Posterior vena cava (tissue), 2 donors: ENCODE results near the gene INTS13. TPM values are rescaled to one million over a fixed set of nuclear protein-coding genes. Genes with fewer than 3 reads are reported as not detected.
"Not testable (repeated sequence)": the region's sequence is repeated elsewhere in the genome, so short reads cannot be mapped to it uniquely, and the experiment has no call there.

Experiments used
- DNase-seq: peaks from one replicate; pipeline ENCODE4 v3.0.0-alpha.2; 2020; ENCODE audit warnings: low spot score
- intact Hi-C, 2 donors: fragments of 100-400 bp; cut with DNase I; formaldehyde crosslinking; loops; one replicate each; pipeline versions ENCODE4 v1.14.1 to v1.14.2; 2022 to 2023
- total RNA-seq, 2 donors: library from RNA; stranded (reverse); fragmentation: NEBNext Ultra II Directional; extraction: Animal tissue kit (Norgen Biotek cat#: 25700); gene quantifications; one replicate each; pipeline ENCODE4 v1.2.1, GENCODE V29; 2021
- donor health status: DM: yes; HTN: yes; CAD: no.
- donor health status: DM: yes; HTN: yes; CAD: no.

Gene INTS13
- total RNA-seq, 2 donors from 2014 or later: 15.1 to 23.0 TPM

- intact Hi-C loops: loop anchor here in 1 of 2 donors (5.0 kb wide), 1 partner anchor 73 kb away; the partner anchor contains the start of gene TM7SF3
- DNase-seq: no peak
Measured at GRCh38 chr12:26939192-26939832, 1.5 kb upstream of the INTS13 start.

DNA sequence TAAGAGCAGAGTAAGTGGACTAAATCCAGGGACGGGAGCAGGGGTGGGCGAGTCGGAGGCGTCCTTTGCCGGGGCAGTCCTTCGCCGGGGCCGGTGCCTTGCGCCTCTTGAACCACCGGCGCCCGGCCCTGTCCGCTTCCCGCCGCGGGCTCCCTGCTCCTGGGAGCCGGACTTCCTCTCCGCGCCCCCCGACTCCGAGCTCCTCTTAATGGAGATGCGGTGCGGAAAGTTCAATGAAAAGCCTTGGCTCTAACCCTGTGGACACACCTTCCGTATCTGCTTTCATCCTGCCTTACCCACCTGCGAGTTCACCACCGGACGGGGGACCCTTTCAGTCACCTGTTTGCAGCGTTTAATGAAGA is 901 bp upstream of the INTS13 start:
- intact Hi-C loops: loop anchor here in 1 of 2 donors (5.0 kb wide), 1 partner anchor 74 kb away; the partner anchor contains the start of gene TM7SF3

GRCh38 chr12:26937443-26937862 is 328 bp downstream of the INTS13 start:
- DNase-seq: no peak
- intact Hi-C loops: loop anchor here in 1 of 2 donors (5.0 kb wide), 1 partner anchor 75 kb away; the partner anchor contains the start of gene TM7SF3

More for the DNA sequence above, 901 bp upstream of the INTS13 start:
- DNase-seq: no peak

DNA sequence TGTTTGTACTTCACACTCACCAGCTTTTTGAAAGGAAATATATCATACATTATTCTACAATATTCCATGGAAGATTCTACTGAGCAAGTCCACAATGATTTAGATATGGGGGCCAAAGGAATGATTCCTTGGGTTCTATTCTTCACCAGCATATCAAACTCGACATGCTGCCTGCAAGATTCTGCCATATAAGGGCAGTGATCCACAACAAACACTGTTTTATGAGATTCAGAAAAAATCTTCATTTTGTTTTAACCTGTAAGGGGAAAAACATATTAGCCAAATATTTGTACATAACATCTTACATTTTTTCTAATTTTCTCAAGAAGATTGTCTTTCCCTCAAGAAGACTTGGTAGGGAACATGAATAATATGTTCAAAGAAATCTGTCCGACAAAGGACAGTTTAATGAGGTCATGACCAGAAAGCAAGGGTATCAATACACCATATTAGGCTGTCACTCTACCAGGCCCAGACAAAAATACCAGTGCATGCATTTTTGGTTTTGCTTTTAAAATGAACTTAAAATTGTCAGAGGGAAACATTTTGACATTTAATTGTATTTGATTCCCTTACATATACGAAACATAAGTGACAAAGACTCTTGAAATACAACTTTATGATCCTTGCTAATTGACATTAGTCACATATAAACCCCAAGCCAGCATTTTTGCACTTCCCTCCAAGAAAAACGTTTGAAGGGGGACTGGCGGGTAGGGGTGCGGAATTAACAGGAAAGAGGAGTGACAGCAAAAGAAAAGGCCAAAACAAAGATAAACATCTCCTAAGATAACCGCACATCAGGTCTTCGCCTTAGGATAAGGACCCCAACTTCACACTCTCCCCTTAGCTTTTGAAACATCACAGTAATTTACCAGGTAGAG is 980 bp downstream of the INTS13 start:
- no peak for DNase-seq
- intact Hi-C loops: loop anchor here in 1 of 2 donors (5.0 kb wide), 1 partner anchor 76 kb away; the partner anchor contains the start of gene TM7SF3

DNA sequence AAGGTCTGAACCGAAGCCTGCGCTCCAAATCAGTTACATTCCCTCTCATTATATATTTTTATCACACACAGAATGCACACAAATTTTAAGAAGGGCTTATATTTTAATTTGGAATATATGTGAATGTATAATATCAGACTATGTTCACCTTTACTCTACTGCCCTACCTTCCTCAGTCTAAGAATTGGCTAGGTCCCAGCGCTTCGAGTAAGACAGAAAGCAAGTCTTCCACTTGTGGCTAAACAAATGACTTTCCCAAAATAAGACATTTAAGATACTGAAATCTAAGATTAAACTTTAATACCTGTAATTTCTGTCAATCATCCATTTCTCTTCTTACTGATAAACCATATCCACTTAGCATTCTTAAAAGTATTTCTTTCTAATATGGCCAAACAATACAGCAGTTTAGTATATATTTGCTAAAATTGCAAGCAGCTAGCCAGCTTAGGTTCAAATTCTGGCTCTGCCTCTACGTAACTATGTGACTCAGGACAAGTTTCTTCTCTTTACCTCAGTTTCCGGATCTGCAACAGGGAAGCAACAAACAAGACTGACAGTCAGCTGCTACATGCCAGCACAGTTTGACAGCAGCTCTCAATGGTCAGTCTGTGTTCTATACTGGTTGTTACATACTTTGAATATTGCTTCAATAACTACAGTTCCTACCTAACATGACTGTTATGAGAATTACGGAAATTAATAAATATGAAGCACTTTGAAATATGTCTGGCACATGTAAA is 2.0 kb downstream of the INTS13 start:
- no peak for DNase-seq
- intact Hi-C loops: loop anchor here in 1 of 2 donors (5.0 kb wide), 1 partner anchor 76 kb away; the partner anchor contains the start of gene TM7SF3

- no peak for DNase-seq
- intact Hi-C loops: no loop called here
Measured at GRCh38 chr12:26929590-26929989, 8.2 kb downstream of the INTS13 start.

GRCh38 chr12:26928661-26929060 is 9.1 kb downstream of the INTS13 start:
- DNase-seq: no peak
- intact Hi-C loops: no loop called here

- intact Hi-C loops: no loop called here
- no peak for DNase-seq
Measured at GRCh38 chr12:26921886-26922285, 15.9 kb downstream of the INTS13 start.

DNA sequence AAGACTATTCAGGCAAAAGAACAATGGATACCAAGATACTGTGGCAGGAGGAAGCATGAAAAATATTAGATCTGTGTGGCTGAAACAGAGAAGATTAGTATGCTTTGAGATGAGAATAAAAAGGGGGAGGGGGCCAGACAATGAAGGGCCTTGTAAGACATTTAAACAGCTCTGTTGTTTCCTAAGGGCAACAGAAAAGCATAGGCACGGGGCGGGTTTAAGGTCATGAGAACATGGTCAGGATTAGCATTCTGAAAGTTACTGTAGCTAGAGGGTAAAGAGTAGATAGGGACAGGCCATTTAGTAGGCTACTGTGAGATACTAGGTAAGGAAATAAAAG is 18.6 kb downstream of the INTS13 start:
- no peak for DNase-seq
- intact Hi-C loops: no loop called here

- DNase-seq: no peak
- intact Hi-C loops: no loop called here
Measured at GRCh38 chr12:26918321-26919215, 19.2 kb downstream of the INTS13 start.

- DNase-seq: no peak
- intact Hi-C loops: no loop called here
Measured at GRCh38 chr12:26906704-26907103, 31.1 kb downstream of the INTS13 start.

- intact Hi-C loops: no loop called here
Measured at GRCh38 chr12:26906024-26906423, 31.8 kb downstream of the INTS13 start.

DNA sequence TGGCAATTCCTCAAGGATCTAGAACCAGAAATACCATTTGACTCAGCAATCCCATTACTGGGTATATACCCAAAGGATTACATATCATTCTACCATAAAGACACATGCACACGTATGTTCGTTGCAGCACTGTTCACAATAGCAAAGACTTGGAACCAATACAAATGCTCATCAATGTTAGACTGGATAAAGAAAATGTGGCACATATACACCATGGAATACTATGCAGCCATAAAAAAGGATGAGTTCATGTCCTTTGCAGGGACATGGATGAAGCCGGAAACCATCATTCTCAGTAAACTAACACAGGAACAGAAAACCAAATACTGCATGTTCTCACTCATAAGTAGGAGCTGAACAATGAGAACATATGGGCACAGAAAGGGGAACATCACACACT is 34.4 kb downstream of the INTS13 start:
- not testable (repeated sequence) for DNase-seq
- intact Hi-C loops: loop anchor here in 1 of 2 donors (5.0 kb wide), 1 partner anchor 74 kb away; no protein-coding TSS in a partner anchor

More at GRCh38 chr12:26906024-26906423, 31.8 kb downstream of the INTS13 start:
- DNase-seq: no peak

DNA sequence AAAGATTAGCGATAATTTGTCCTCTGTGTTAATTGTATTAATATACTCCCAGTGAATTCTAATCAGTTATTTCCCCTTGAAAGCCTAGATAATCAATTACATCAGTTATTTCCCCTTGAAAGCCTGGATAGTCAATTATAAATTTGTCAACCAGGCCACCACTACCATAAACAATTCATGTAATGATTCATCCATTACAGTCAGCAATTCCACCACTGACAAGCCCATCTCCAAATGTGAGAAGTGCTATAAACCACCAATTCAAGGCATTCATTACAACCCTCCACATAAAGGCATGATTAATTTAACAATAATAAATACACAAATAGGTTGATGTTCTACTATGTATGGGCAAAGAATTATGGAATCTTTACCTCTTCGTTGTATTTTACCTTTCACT is 40.9 kb downstream of the INTS13 start:
- intact Hi-C loops: no loop called here

GRCh38 chr12:26895672-26896071 is 42.1 kb downstream of the INTS13 start:
- intact Hi-C loops: no loop called here
- DNase-seq: no peak

More for the DNA sequence above, 40.9 kb downstream of the INTS13 start:
- DNase-seq: no peak

DNA sequence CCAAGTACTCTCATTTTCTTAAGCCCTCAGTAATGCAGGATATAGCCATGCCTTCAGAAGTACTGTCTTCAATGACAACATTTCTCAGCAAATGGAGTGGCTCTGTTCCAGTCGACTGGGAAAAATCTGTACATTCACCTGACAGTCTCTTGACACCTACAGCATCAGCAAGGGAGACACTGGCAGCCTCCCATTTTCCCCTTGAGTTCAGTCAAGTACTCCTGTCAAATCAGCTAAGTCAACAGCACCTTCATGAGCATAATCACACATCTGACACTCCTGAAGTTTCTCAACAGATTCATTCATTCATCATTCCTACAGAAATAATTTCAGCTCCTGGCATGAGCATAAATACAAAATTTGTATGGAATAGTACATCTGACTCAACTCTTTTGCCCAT is 46.1 kb downstream of the INTS13 start:
- intact Hi-C loops: no loop called here
- DNase-seq: no peak

GRCh38 chr12:26890784-26891183 is 47.0 kb downstream of the INTS13 start:
- DNase-seq: no peak

DNA sequence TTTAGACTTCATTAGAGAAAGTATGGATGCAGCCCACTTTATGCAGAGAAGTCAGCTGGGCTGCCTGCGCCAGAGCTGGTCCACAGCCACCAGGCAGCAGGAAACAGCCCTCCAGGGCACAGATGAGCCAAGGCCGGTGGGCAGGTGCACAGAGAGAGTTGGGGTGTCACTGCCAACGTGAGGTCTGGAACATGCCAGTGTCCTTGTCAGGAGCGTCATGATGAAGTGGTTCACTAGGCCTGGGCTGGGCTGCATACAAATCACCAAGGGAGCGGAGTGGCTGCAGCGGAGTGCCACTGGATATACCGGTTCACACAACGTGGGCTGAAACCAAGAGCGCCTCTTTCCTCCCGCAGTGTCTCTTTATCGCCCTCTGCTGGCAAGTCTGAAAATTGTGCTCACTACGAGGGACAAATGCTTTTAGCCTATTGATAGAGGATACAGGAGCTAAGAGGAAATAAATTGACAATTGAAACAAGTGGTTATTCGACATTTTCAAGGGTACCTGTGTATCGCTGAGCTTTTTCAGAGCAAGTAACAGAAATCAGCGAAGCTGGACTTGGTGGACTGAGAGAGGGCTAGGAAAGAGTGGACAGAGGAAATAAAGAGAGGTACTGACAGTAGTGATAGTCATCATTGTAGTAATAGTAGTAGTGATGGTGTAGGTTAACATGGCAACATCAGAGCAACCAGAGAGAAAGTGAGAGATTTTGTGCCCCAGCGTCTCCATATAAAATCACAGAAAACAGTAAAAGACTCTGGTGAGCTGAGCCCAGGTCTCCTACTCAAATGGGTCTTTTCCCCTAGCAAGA is 52.8 kb downstream of the INTS13 start:
- DNase-seq: peak; percentile 89
- intact Hi-C loops: loop anchor here (5.0 kb wide), 2 partner anchors 33 to 53 kb away; partner anchors contain the start of gene ITPR2 (in 1 of the 2)

More at GRCh38 chr12:26890784-26891183, 47.0 kb downstream of the INTS13 start:
- intact Hi-C loops: no loop called here
